ENCODE results near the gene TCF12.
"Not testable (repeated sequence)": the region's sequence is repeated elsewhere in the genome, so short reads cannot be mapped to it uniquely, and the experiment has no call there.

The TCF12 gene

DNA sequence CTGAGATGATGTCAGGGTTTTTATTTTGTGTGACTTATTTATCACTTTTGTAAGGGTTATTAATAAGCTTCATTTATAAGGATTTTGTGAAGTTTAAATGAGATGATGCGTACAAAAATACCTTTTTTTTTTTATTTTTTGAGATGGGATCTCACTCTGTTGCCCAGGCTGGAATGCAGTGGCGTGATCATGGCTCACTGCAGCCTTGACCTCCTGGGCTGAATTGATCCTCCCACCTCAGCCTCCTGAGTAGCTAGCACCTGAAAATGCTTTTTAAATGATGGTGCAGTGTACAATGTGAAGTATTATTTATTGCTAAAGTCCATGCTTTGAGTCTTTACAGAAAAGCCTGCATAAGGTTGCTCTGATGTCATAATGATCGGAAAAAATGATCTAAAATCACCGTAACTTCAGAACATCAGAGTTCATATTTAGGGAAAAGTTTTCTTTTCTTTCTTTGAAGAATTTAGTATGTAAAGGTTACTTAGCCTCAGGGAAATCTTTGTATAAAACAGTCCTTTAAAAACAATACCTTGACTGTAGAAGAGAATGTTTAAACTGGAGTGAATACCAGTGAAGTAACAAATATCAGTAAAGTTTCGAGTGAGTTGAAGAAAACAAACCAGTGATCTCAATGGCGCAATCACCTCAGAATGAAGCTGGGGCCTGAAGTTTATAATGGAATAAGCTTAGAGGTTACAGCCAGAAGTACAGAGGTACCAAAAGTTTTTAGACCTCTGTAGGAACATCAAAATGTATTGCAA is 29.7 kb downstream of the TCF12 start:
- no peak for DNase-seq

- DNase-seq = no peak
These were observed 30.3 kb downstream of the TCF12 start for GRCh38 chr15:56948764-56949101.

DNA sequence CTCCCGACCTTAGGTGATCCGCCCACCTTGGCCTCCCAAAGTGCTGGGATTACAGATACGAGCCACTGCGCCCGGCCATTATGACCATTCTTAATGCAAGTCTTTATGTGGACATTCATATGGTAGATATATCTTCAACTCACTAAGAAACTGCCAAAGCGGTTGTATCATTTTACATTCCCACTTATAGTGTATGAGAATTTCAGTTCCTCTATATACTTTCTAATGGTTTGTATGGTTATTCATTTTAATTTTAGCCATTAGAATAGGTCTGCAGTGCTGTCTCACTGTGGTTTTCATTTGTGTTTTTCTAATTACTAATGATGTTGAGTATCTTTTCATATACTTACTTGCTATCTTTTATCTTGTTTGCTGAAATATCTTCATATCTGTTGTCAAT is 32.5 kb downstream of the TCF12 start:
- DNase-seq = no peak

- no peak for DNase-seq
These were observed 35.3 kb downstream of the TCF12 start for GRCh38 chr15:56953790-56954189.

GRCh38 chr15:56955011-56955410 is 36.6 kb downstream of the TCF12 start:
- not testable (repeated sequence) for DNase-seq

GRCh38 chr15:56956538-56956937 is 38.1 kb downstream of the TCF12 start:
- no peak for DNase-seq

GRCh38 chr15:56957812-56958406 is 39.5 kb downstream of the TCF12 start:
- no peak for DNase-seq

- DNase-seq = no peak
These were observed 40.8 kb downstream of the TCF12 start for GRCh38 chr15:56959318-56959648.

- DNase-seq = no peak
These were observed 41.7 kb downstream of the TCF12 start for GRCh38 chr15:56960116-56960515.

DNA sequence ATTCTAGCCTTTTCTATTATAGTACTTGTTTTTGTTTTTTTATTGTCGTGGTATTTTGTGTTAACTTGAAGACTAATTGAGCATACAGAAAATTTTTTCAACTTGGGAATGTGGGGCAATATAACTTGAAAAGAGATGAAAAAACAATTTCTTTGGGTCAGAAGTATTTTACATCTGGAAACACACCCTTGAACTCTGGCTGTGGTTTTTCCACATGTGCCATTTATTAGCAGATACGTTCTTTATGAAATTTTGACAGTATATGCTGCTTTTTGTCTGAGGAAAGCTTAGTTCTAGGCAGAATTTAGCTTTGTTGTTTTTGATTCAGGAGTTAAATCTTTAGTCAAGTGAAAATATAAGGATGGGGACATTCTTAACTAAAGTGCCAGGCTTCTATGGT is 44.7 kb downstream of the TCF12 start:
- no peak for DNase-seq

DNA sequence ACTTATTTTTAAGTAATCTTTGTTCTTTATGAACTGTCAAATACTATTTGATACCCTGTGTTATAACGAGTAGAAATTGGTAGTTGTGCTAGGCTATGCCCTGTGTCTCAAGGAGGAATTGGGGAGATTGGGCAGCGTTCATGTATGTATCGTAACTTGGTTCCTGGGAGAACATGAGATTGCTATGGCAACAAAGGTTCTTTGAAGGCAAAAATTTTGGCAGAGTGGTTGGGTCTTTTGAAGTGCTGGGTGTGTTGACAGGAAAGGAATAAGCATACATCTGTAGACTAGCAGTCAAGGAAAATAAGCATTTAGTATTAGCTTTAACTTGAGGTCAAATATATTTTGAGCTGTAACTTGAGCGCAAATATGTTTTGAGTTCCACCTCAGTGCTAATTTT is 45.3 kb downstream of the TCF12 start:
- DNase-seq = no peak

GRCh38 chr15:56964182-56964581 is 45.7 kb downstream of the TCF12 start:
- DNase-seq = no peak

- no peak for DNase-seq
These were observed 47.0 kb downstream of the TCF12 start for GRCh38 chr15:56965231-56966013.

GRCh38 chr15:56967336-56967735 is 48.9 kb downstream of the TCF12 start:
- DNase-seq = no peak

DNA sequence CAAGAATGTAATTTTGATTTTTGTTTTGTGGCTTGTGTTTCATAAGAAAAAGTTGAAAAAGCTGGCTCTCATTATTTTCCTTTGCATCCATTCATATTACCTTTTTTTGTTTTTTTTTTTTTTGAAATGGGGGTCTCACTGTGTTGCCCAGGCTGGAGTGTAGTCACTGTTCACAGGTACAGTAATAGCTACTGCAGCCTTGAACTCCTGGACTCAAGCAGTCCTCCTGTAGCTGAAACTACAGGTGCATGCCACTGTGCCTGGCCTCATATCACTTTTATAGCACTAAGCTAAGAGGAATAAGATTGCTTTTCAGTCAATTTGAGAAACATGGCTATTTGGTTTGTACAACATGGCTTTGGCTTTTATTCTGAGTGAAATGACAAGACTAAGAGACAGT is 49.8 kb downstream of the TCF12 start:
- DNase-seq = no peak

DNA sequence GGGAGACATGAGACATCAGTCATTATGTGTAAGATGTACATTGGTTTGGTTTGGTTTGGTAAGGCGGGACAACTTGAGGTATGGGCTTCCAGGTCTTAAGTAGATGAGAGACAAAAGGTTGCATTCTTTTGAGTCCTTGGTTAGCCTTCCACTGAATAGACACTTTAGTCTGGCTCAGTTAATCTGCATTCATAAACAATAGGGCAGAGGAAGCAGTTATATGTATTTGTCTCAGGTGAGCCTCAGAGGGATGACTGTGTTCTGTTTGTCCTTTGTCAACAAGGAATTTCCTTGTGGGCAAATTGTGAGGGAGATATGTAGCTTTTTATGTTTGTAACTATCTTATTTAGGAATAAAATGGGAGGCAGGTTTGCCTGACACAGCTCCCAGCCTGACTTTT is 50.4 kb downstream of the TCF12 start:
- DNase-seq = peak in 1 of 2 experiments; percentile 8

- no peak for DNase-seq
These were observed 50.9 kb downstream of the TCF12 start for GRCh38 chr15:56969265-56969895.

- DNase-seq = no peak
These were observed 53.1 kb downstream of the TCF12 start for GRCh38 chr15:56971571-56971970.

- DNase-seq = no peak
These were observed 53.6 kb downstream of the TCF12 start for GRCh38 chr15:56972016-56972415.

GRCh38 chr15:56972426-56972825 is 54.0 kb downstream of the TCF12 start:
- no peak for DNase-seq

GRCh38 chr15:56973463-56973862 is 55.0 kb downstream of the TCF12 start:
- DNase-seq = no peak

GRCh38 chr15:56977232-56977631 is 58.8 kb downstream of the TCF12 start:
- no peak for DNase-seq

DNA sequence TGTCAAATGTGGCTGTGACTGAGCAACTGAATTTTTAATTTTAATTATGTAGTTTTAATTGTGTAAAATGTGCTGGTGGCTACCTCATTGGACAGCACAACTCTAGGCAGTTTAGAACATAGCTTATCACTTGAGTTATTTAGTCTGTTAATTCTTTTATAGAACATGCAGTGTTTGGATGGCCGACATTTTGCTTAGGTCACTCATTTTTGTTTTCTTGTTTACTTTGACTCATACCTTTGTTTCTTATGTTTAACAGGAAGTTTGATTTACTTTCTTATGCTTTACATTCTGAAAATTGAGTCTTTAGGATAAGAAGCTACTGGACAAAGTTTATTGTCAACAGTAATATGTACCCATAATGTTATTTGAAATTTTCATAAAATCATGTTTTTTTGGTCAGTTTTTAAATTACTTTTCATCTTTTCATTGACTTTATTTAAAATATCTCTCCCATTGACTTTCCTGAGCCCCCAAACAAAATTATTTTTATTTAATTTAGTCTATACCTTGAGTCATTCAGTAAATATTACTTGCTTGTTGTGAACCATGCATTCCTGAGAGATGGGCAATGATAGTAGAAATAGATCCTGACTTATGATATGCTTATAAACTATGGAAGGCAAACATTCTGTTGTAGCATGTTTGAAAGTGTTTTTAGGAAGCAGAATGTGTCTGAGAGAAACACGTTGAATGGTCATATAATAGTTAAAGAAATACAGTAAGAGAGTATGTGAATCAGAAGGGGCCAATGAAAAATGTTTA is 60.6 kb downstream of the TCF12 start:
- no peak for DNase-seq

Data from NCI-H2081 (cell line).